HepG2 (cell line): ENCODE results near the gene M1AP. TPM values are rescaled to one million over a fixed set of nuclear protein-coding genes. Genes with fewer than 3 reads are reported as not detected.

Experiments used
- ATAC-seq: fragments of 200-7000 bp; cut with Tn5 transposase; 3 replicates; pipeline ENCODE4 v1.9.1; 2020; ENCODE audit warnings: mild to moderate bottlenecking, moderate library complexity
- BruUV-seq: library from RNA; stranded (reverse); fragments of 400-500 nt; replicated peaks from 2 replicates; lab custom pipeline; 2021; lab: Mats Ljungman, UMichigan
- CTCF ChIA-PET: fragments of 300-600 bp; formaldehyde crosslinking; extraction: SDS; loops from one replicate; lab custom pipeline; 2021; ENCODE audit warnings: low total read pairs, inconsistent platforms, low intra/inter-chr PET ratio; lab: Yijun Ruan, JAX
- POLR2A ChIA-PET: fragments of 350-600 bp; sonication (Branson Sonifier 250); formaldehyde crosslinking; loops from one replicate; lab custom pipeline; 2020; ENCODE audit warnings: antibody characterized with exemption, inconsistent platforms; lab: Yijun Ruan, JAX
- DNase-seq: peaks from one replicate; pipeline ENCODE4 v3.0.0-alpha.2; 2015; ENCODE audit warnings: low spot score
- FAIRE-seq: peaks from 3 replicates; lab custom pipeline; 2011; peaks lifted over from hg19 to GRCh38; lab: Jason Lieb, UNC
- H2AFZ ChIP-seq: one replicate; pipeline ENCODE4 v1.6.1; 2011; ENCODE audit warnings: low read length, inconsistent platforms
- H3K27ac ChIP-seq: fragments of 300-600 bp; 3 replicates; pipeline ENCODE4 v1.8.0; 2011; ENCODE audit warnings: mixed run types, mild to moderate bottlenecking, mixed read lengths, low read length, inconsistent platforms; ENCODE audit not compliant: insufficient read depth; ENCODE audit errors: extremely low read length
- H3K27me3 ChIP-seq, 2 experiments: fragments of 200-600 bp in 1 of 2; 2 replicates in 1 of 2; 3 replicates in 1 of 2; pipeline versions ENCODE4 v1.6.0 to v1.8.0; 2011; ENCODE audit warnings: low read length in 2 of 2, mild to moderate bottlenecking in 2 of 2, moderate library complexity in 2 of 2, inconsistent platforms in 1 of 2; ENCODE audit not compliant: insufficient read depth in 2 of 2, control insufficient read depth in 1 of 2
- H3K36me3 ChIP-seq, 2 experiments: fragments of 200-600 bp in 1 of 2; replicated peaks in 1 of 2; 2 replicates in 1 of 2; 3 replicates in 1 of 2; pipeline versions ENCODE4 v1.5.1 to v1.8.0; 2011; ENCODE audit warnings: low read length in 2 of 2, inconsistent platforms in 1 of 2; ENCODE audit not compliant: insufficient read depth in 2 of 2, control insufficient read depth in 1 of 2
- H3K4me1 ChIP-seq: 2 replicates; pipeline ENCODE4 v1.5.1; 2012; ENCODE audit warnings: low read length, inconsistent platforms; ENCODE audit not compliant: insufficient read depth
- H3K4me2 ChIP-seq: 2 replicates; pipeline ENCODE4 v1.6.0; 2011; ENCODE audit warnings: low read depth, low read length, inconsistent platforms
- H3K4me3 ChIP-seq, 3 experiments: fragments of 200-600 bp in 1 of 3; sonication (generic), shearing (Covaris generic) in 1 of 3; replicated peaks in 1 of 3; 2 replicates each; pipeline ENCODE4 v1.5.1; 2011 to 2016; ENCODE audit warnings: low read length in 3 of 3, inconsistent platforms in 2 of 3, low read depth in 2 of 3, mild to moderate bottlenecking in 2 of 3, control low read depth in 1 of 3, mixed read lengths in 1 of 3; ENCODE audit not compliant: insufficient read depth in 1 of 3
- H3K79me2 ChIP-seq: one replicate; pipeline ENCODE4 v1.6.1; 2011; ENCODE audit warnings: low read length, inconsistent platforms; ENCODE audit not compliant: insufficient read depth
- H3K9ac ChIP-seq: 2 replicates; pipeline ENCODE4 v1.6.0; 2011; ENCODE audit warnings: mild to moderate bottlenecking, low read depth, low read length, inconsistent platforms; ENCODE audit not compliant: insufficient read depth
- H3K9me3 ChIP-seq: 2 replicates; pipeline ENCODE4 v1.5.1; 2012; ENCODE audit warnings: mild to moderate bottlenecking, low read length
- H4K20me1 ChIP-seq: 2 replicates; pipeline ENCODE4 v1.6.0; 2011; ENCODE audit warnings: inconsistent platforms, mild to moderate bottlenecking, low read length, moderate library complexity; ENCODE audit not compliant: insufficient read depth
- ADNP ChIP-seq: sonication (generic); formaldehyde crosslinking; IDR thresholded peaks from 2 replicates; pipeline ENCODE4 v1.4.0; 2020; ENCODE audit warnings: missing genetic modification reagents
- ATF7-NPFF ChIP-seq: sonication (generic); formaldehyde crosslinking; IDR thresholded peaks from 2 replicates; pipeline ENCODE4 v1.8.1; 2023; ENCODE audit warnings: mild to moderate bottlenecking, low read depth, missing genetic modification reagents, moderate library complexity
- BORCS8-MEF2B ChIP-seq: sonication (generic); formaldehyde crosslinking; IDR thresholded peaks from 2 replicates; pipeline ENCODE4 v1.8.0; 2022; ENCODE audit warnings: mild to moderate bottlenecking, missing genetic modification reagents
- CAMTA2 ChIP-seq: sonication (generic); formaldehyde crosslinking; IDR thresholded peaks from 2 replicates; pipeline ENCODE4 v1.4.0; 2020; ENCODE audit warnings: mild to moderate bottlenecking, missing genetic modification reagents, borderline replicate concordance
- HDAC6 ChIP-seq: fragments of 200-600 bp; sonication (generic); IDR thresholded peaks from 2 replicates; pipeline ENCODE4 v1.7.0; 2017; ENCODE audit warnings: mild to moderate bottlenecking, antibody characterized with exemption, low read length, low read depth
- JDP2 ChIP-seq: sonication (generic); formaldehyde crosslinking; IDR thresholded peaks from 2 replicates; pipeline ENCODE4 v1.8.1; 2022; ENCODE audit warnings: missing genetic modification reagents, borderline replicate concordance
- KMT2B ChIP-seq: IDR thresholded peaks from 2 replicates; pipeline ENCODE4 v1.6.1; 2016; ENCODE audit warnings: missing genetic modification reagents, missing compliant biosample characterization
- TBP ChIP-seq: sonication (generic); formaldehyde crosslinking; IDR thresholded peaks from 2 replicates; pipeline ENCODE4 v1.5.0; 2020; ENCODE audit warnings: missing genetic modification reagents
- ZFP62 ChIP-seq: sonication (generic); formaldehyde crosslinking; IDR thresholded peaks from 2 replicates; pipeline ENCODE4 v1.4.0; 2020; ENCODE audit warnings: missing genetic modification reagents
- ZNF124 ChIP-seq: sonication (generic); formaldehyde crosslinking; IDR thresholded peaks from 2 replicates; pipeline ENCODE4 v1.4.0; 2020; ENCODE audit warnings: missing genetic modification reagents
- ZNF343 ChIP-seq: sonication (generic); formaldehyde crosslinking; IDR thresholded peaks from 2 replicates; pipeline ENCODE4 v1.4.0; 2020; ENCODE audit warnings: mild to moderate bottlenecking, missing genetic modification reagents
- ZNF674 ChIP-seq: sonication (generic); formaldehyde crosslinking; IDR thresholded peaks from 2 replicates; pipeline ENCODE4 v1.5.0; 2020; ENCODE audit warnings: low read depth, mild to moderate bottlenecking, missing genetic modification reagents
- ZNF839 ChIP-seq: sonication (generic); formaldehyde crosslinking; IDR thresholded peaks from 2 replicates; pipeline ENCODE4 v1.4.0; 2020; ENCODE audit warnings: missing genetic modification reagents, mild to moderate bottlenecking, borderline replicate concordance
- WGBS: methylation state at CpG from one replicate; pipeline ENCODE4 v1.1.6; 2017; ENCODE audit warnings: low lambda C conversion rate; 5-methylcytosine and 5-hydroxymethylcytosine counted together
- in situ Hi-C: cut with HindIII; loops from 2 replicates; pipeline ENCODE4 v1.10.0; 2017; ENCODE audit warnings: low pct_unique_long_range_greater_than_20kb; ENCODE audit not compliant: extremely low pct_ligation_motif_present
- intact Hi-C: fragments of 100-400 bp; cut with micrococcal nuclease; formaldehyde crosslinking; loops from one replicate; pipeline ENCODE4 v1.10.0; 2022; ENCODE audit not compliant: unreplicated experiment
- polyA plus RNA-seq, 8 experiments: library from polyadenylated mRNA; depleted of rRNA in 3 of 8; stranded (reverse) in 7 of 8; unstranded in 1 of 8; fragments of >200 nt; fragmentation: Illumina TruSeq in 4 of 8; extraction: Trizol in 4 of 8; gene quantifications; 2 replicates each; pipeline versions ENCODE4 v1.2.1 to v1.2.3, GENCODE V29; 2011 to 2016; ENCODE audit warnings: low read depth in 4 of 8, missing spikeins in 1 of 8, mixed read lengths in 1 of 8; ENCODE audit not compliant: insufficient read depth in 1 of 8
- total RNA-seq, 5 experiments: library from RNA; depleted of rRNA; stranded (reverse); fragments of >200 nt; fragmentation: Illumina TruSeq; extraction: Trizol; gene quantifications; 2 replicates each; pipeline ENCODE4 v1.2.3, GENCODE V29; 2016; ENCODE audit warnings: low read depth in 1 of 5
- TF ChIP-seq, protein P1 (sequence below): sonication (generic); formaldehyde crosslinking; IDR thresholded peaks from 2 replicates; pipeline ENCODE4 v1.5.0; 2020; ENCODE audit warnings: mild to moderate bottlenecking, missing genetic modification reagents
- TF ChIP-seq, protein P2 (sequence below): sonication (generic); formaldehyde crosslinking; IDR thresholded peaks from 2 replicates; pipeline ENCODE4 v1.4.0; 2020; ENCODE audit warnings: mild to moderate bottlenecking, missing genetic modification reagents
- TF ChIP-seq, protein P3 (sequence below): sonication (generic); formaldehyde crosslinking; IDR thresholded peaks from 2 replicates; pipeline ENCODE4 v1.8.0; 2022; ENCODE audit warnings: mild to moderate bottlenecking, missing genetic modification reagents

M1AP gene
- total and polyA plus RNA-seq, 2 of the 13 experiments (the other 11 are each of a cell fraction or from before 2014, with no cell fraction given), result not detected

DNA sequence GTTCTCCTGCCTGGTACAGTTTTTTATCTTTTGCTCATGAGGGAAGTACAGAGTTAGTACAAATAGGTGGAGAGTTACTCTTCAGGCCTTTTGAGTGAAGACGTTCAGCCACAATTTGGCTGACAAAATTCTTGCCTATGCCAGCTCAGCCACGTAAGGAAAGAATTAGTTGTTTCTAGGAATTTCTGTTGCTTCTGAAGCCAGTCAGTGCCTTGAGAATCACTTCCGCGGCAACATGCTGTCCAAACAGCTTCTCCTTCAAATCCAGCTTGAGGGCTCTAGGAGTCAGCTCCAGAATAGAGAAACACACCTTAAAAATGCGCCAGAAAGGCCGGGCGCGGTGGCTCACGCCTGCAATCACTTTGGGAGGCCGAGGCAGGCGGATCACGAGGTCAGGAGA, 27.5 kb downstream of the M1AP start:
- Histone ChIP-seq H3K4me2 (no peak overlapping the region), H4K20me1 (no peaks in the 10 kb centered on the region), H3K9me3 (no peaks in the 10 kb centered on the region), H3K9ac (no peak overlapping the region), H3K4me1 (no peaks in the 10 kb centered on the region), H3K79me2 (no peaks in the 10 kb centered on the region), H3K36me3 (no peaks in the 10 kb centered on the region), H3K4me3 (no peak overlapping the region), H2AFZ (no peak overlapping the region), H3K27me3 (peaks cover 1 to 9% of the 10 kb centered on the region in 2 experiments), H3K27ac (no peak overlapping the region)
- POLR2A ChIA-PET, result no interaction called here
- CTCF ChIA-PET, result no interaction called here
- FAIRE-seq, result no peak
- in situ Hi-C loops (no loop called here), intact Hi-C loops (no loop called here)
- DNase-seq, result no peak
- ATAC-seq, result no peak
- WGBS, result 71% methylated on average over 12 of the region's 12 CpGs
- BruUV-seq, result no TSS peak
- no peak for TF ChIP-seq ZNF343 (CRISPR knock-in tag)
- TF ChIP-seq KMT2B (CRISPR knock-in tag), result no peak
- no peak for TF ChIP-seq ZFP62
- TF ChIP-seq ATF7-NPFF, result no peak
- TF ChIP-seq ZNF674 (CRISPR knock-in tag), result no peak
- TF ChIP-seq HDAC6, result no peak
- TF ChIP-seq, protein P1, sequence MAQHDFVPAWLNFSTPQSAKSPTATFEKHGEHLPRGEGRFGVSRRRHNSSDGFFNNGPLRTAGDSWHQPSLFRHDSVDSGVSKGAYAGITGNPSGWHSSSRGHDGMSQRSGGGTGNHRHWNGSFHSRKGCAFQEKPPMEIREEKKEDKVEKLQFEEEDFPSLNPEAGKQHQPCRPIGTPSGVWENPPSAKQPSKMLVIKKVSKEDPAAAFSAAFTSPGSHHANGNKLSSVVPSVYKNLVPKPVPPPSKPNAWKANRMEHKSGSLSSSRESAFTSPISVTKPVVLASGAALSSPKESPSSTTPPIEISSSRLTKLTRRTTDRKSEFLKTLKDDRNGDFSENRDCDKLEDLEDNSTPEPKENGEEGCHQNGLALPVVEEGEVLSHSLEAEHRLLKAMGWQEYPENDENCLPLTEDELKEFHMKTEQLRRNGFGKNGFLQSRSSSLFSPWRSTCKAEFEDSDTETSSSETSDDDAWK (CRISPR knock-in tag), result no peak
- TF ChIP-seq CAMTA2 (CRISPR knock-in tag), result no peak
- TF ChIP-seq, protein P2, sequence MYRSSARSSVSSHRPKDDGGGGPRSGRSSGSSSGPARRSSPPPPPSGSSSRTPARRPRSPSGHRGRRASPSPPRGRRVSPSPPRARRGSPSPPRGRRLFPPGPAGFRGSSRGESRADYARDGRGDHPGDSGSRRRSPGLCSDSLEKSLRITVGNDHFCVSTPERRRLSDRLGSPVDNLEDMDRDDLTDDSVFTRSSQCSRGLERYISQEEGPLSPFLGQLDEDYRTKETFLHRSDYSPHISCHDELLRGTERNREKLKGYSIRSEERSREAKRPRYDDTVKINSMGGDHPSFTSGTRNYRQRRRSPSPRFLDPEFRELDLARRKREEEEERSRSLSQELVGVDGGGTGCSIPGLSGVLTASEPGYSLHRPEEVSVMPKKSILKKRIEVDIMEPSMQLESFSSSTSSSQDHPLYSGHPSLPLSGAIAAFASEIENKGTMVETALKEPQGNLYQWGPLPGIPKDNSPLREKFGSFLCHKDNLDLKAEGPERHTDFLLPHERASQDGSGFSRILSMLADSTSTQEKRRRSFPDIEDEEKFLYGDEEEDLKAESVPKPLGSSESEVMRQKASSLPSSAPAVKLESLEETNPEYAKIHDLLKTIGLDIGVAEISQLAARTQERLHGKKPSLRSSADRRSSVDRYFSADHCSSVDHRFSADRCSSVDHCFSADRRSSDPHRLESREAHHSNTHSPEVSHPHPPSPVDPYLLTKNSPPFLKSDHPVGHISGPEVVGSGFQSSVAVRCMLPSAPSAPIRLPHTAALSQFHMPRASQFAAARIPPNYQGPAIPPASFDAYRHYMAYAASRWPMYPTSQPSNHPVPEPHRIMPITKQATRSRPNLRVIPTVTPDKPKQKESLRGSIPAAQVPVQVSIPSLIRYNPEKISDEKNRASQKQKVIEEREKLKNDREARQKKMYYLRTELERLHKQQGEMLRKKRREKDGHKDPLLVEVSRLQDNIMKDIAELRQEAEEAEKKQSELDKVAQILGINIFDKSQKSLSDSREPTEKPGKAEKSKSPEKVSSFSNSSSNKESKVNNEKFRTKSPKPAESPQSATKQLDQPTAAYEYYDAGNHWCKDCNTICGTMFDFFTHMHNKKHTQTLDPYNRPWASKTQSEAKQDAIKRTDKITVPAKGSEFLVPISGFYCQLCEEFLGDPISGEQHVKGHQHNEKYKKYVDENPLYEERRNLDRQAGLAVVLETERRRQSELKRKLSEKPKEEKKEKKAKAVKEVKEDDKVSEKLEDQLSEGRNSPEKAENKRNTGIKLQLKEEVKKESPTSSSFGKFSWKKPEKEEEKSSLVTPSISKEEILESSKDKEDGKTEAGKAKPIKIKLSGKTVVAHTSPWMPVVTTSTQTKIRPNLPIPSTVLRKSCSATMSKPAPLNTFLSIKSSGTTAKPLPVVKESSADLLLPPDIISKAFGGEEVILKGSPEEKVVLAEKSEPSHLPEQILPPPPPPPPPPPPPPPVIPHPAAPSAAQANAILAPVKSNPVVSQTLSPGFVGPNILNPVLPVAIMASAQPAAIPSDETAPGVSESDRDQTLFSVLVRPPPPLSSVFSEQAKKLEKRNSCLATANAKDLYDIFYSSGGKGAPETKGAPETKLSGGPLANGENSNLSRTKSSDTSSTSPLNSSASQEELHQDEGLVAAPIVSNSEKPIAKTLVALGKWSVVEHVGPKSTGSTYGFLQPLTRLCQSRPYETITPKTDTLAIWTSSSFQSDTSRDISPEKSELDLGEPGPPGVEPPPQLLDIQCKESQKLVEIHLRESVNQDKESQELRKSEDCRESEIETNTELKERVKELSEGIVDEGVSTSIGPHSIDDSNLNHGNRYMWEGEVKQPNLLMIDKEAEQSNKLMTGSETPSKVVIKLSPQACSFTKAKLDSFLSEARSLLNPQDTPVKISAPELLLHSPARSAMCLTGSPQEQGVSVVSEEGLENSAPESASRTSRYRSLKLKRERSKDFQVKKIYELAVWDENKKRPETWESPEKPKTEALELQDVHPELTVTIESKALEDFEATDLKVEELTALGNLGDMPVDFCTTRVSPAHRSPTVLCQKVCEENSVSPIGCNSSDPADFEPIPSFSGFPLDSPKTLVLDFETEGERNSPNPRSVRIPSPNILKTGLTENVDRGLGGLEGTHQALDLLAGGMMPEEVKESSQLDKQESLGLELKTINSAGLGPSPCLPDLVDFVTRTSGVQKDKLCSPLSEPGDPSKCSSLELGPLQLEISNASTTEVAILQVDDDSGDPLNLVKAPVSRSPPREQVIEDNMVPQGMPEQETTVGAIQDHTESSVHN (CRISPR knock-in tag), result no peak
- TF ChIP-seq, protein P3, sequence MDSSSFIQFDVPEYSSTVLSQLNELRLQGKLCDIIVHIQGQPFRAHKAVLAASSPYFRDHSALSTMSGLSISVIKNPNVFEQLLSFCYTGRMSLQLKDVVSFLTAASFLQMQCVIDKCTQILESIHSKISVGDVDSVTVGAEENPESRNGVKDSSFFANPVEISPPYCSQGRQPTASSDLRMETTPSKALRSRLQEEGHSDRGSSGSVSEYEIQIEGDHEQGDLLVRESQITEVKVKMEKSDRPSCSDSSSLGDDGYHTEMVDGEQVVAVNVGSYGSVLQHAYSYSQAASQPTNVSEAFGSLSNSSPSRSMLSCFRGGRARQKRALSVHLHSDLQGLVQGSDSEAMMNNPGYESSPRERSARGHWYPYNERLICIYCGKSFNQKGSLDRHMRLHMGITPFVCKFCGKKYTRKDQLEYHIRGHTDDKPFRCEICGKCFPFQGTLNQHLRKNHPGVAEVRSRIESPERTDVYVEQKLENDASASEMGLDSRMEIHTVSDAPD (CRISPR knock-in tag), result no peak
- TF ChIP-seq ADNP (CRISPR knock-in tag), result no peak
- TF ChIP-seq TBP (CRISPR knock-in tag), result no peak
- no peak for TF ChIP-seq BORCS8-MEF2B (CRISPR knock-in tag)
- TF ChIP-seq ZNF124, result no peak
- TF ChIP-seq ZNF839 (CRISPR knock-in tag), result no peak
- no peak for TF ChIP-seq JDP2 (CRISPR knock-in tag)
